Calu3 (cell line): Measurements from ENCODE around the gene CCDC167. TPM values are rescaled to one million over a fixed set of nuclear protein-coding genes. Genes with fewer than 3 reads are reported as not detected.

Experiments used
- BruUV-seq: library from RNA; stranded (reverse); fragments of 400-500 nt; replicated peaks from 2 replicates; lab custom pipeline; 2021; lab: Mats Ljungman, UMichigan
- CTCF ChIA-PET: fragments of 300-600 bp; sonication (Branson Sonifier 250); formaldehyde crosslinking; loops from one replicate; lab custom pipeline; 2022; ENCODE audit warnings: antibody characterized with exemption; lab: Charles Lee
- DNase-seq: peaks from one replicate; pipeline ENCODE4 v3.0.0; 2022
- H3K27ac Mint-ChIP-seq: one replicate; pipeline ENCODE4 v1.8.0; 2022; ENCODE audit warnings: mixed read lengths; ENCODE audit not compliant: unreplicated experiment
- H3K27me3 Mint-ChIP-seq: one replicate; pipeline ENCODE4 v1.8.0; 2022; ENCODE audit warnings: mixed read lengths; ENCODE audit not compliant: unreplicated experiment
- H3K36me3 Mint-ChIP-seq: one replicate; pipeline ENCODE4 v1.8.0; 2022; ENCODE audit warnings: mild to moderate bottlenecking, moderate library complexity, mixed read lengths; ENCODE audit not compliant: insufficient read depth, unreplicated experiment
- H3K4me1 Mint-ChIP-seq: one replicate; pipeline ENCODE4 v1.8.0; 2022; ENCODE audit warnings: mild to moderate bottlenecking, low read depth, mixed read lengths; ENCODE audit not compliant: unreplicated experiment
- H3K4me3 Mint-ChIP-seq: one replicate; pipeline ENCODE4 v1.8.0; 2022; ENCODE audit warnings: mild to moderate bottlenecking, low read depth, moderate library complexity, mixed read lengths; ENCODE audit not compliant: unreplicated experiment
- H3K9me3 Mint-ChIP-seq: one replicate; pipeline ENCODE4 v1.8.0; 2022; ENCODE audit warnings: low read depth, mixed read lengths; ENCODE audit not compliant: unreplicated experiment
- CTCF ChIP-seq: fragments of 200-600 bp; IDR thresholded peaks from one replicate; pipeline ENCODE4 v1.8.0; 2022; ENCODE audit warnings: antibody characterized with exemption; ENCODE audit not compliant: unreplicated experiment
- intact Hi-C: fragments of 100-400 bp; cut with micrococcal nuclease; formaldehyde crosslinking; loops from one replicate; pipeline ENCODE4 v1.10.0; 2022; ENCODE audit not compliant: unreplicated experiment
- total RNA-seq: library from RNA; stranded (reverse); gene quantifications from 2 replicates; pipeline ENCODE4 v1.2.3, GENCODE V29; 2022

The CCDC167 gene
- total RNA-seq, 1 experiment from 2014 or later = 40.2 TPM

- TF ChIP-seq CTCF = no peak
- H3K36me3 Mint-ChIP-seq = peaks cover 18% of the 10 kb centered on the region
- no peak overlapping the region for H3K4me3 Mint-ChIP-seq
- H3K27ac Mint-ChIP-seq = no peak overlapping the region
- no peaks in the 10 kb centered on the region for H3K27me3 Mint-ChIP-seq
- DNase-seq = no peak
- H3K4me1 Mint-ChIP-seq = peaks cover 9% of the 10 kb centered on the region
- no peaks in the 10 kb centered on the region for H3K9me3 Mint-ChIP-seq
- intact Hi-C loops = no loop called here
- BruUV-seq = no TSS peak
- CTCF ChIA-PET = no interaction called here
These were observed 4.3 kb downstream of the CCDC167 start for GRCh38 chr6:37495244-37495934.

DNA sequence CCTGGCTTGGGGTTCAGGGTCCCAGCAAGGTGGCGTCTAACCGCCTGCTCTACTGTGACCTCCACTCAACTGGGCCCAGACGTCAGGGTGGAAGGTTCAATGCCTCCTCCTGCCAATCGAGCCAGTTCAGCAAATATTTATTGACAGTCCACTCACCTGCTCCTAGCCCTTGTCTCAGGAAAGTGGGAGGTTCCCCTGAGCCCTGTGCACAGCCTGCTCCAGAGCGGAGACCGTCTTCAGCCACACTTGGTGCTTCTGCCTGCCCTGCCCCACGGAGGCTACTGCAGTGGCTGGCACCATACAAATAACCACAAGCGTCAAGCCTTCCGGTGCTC, 6.1 kb downstream of the CCDC167 start:
- Mint-ChIP-seq H3K9me3 (no peaks in the 10 kb centered on the region), H3K36me3 (peaks cover 7% of the 10 kb centered on the region), H3K4me3 (no peak overlapping the region), H3K4me1 (peaks cover 1% of the 10 kb centered on the region), H3K27ac (no peak overlapping the region), H3K27me3 (no peaks in the 10 kb centered on the region)
- CTCF ChIA-PET = interaction anchor here (0.7 kb wide), 1 partner anchor 110 kb away, joined by 5 read pairs; no protein-coding TSS in a partner anchor
- intact Hi-C loops = no loop called here
- BruUV-seq = no TSS peak
- no peak for DNase-seq
- no peak for TF ChIP-seq CTCF

DNA sequence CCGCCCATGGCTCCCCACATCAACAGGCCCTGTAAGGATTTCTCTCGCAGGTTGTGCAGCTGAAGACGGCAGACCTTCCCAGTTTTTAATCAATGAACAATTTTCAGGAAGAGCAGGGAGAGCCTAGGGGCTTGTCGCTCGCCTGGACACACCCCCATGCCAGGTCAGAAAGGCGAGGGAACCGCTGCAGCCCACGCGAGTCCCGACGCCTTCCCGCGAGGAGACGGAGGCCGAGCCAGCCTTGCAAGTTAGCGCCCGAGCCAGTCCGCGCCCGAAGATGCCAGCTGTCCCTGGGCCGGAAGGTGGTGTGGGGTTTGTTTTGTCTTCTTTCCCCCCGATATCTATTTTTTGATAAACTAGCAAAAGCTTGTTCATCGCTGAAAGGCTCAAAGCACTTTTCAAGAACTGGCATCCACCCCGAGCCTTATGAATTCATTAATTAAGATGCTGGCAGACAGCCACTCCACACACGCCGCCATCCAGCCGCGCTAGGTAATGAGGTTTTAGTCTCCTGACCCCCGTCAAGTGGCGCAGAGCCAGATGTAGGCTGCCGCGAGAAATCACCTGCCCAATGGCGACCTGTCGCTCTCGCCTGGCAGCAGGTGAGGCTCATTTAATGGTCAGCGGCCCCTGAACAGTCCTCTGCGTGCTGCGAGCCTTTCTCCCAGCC, 6.6 kb downstream of the CCDC167 start:
- no peak overlapping the region for H3K27ac Mint-ChIP-seq
- intact Hi-C loops = no loop called here
- no peak for TF ChIP-seq CTCF
- DNase-seq = no peak
- no peaks in the 10 kb centered on the region for H3K4me1 Mint-ChIP-seq
- peaks cover 5% of the 10 kb centered on the region for H3K36me3 Mint-ChIP-seq
- no peaks in the 10 kb centered on the region for H3K27me3 Mint-ChIP-seq
- no peak overlapping the region for H3K4me3 Mint-ChIP-seq
- H3K9me3 Mint-ChIP-seq = no peaks in the 10 kb centered on the region
- CTCF ChIA-PET = no interaction called here
- no TSS peak for BruUV-seq

GRCh38 chr6:37492236-37492972, 7.3 kb downstream of the CCDC167 start:
- CTCF ChIA-PET = no interaction called here
- no TSS peak for BruUV-seq
- no peaks in the 10 kb centered on the region for H3K27me3 Mint-ChIP-seq
- intact Hi-C loops = no loop called here
- H3K36me3 Mint-ChIP-seq = peaks cover 9% of the 10 kb centered on the region
- no peak for TF ChIP-seq CTCF
- H3K9me3 Mint-ChIP-seq = no peaks in the 10 kb centered on the region
- H3K4me3 Mint-ChIP-seq = no peak overlapping the region
- H3K27ac Mint-ChIP-seq = no peak overlapping the region
- DNase-seq = no peak
- H3K4me1 Mint-ChIP-seq = no peaks in the 10 kb centered on the region
